ENCODE data around the gene LAMA5. TPM values are rescaled to one million over a fixed set of nuclear protein-coding genes. Genes with fewer than 3 reads are reported as not detected.

The LAMA5 gene
- total RNA-seq, 1 donor from 2014 or later: 90.5 TPM

DNA sequence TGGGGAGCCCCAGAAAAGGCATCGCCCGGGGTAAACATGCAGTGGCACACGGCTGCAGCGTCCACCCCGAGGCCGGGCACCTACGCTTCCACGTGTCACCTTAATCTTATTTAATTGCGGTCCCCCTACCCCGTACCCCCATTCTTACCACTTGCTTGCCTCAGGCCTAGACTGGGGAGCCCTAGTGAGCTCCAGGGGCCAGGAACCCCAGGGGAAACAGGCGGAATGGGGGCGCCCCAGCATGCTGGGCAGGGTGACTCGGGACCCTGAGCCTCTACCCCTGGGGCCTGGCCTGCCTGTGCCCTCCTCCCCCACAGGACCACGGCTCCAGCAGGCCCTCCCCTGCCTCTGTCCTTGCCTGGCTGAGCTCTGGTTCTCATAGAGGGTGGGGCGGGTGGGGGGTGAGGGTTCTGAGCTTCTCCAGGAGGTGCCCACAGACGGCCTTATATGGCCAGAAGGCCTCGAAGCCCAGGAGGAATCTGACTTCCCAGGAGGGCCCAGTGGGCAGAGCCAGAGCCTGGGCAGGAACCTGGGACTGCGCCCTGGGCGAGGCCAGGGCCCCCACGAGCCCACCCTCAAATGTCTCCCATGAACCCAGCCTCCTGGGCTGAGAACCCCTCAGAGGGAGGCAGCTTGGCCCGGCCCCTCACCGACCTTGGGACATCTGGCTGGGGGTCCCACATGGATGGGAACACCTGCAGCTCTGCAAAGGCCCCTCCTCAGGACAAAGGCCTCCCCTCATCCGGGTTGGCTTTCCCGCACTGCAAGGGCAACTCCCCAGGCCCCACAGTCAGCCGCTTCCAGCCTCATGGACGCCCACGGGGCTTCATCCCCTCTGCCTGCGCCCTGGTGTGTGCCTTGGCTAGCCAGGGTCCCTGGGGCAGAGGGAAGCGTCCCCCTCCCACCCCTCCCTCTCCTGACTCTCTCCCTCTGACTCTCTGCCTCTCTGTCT, 5.2 kb upstream of the LAMA5 start:
- DNase-seq (ENCODE audit: low read depth): no peak

GRCh38 chr20:62371588-62372041, 4.5 kb upstream of the LAMA5 start:
- no peak for DNase-seq (ENCODE audit: low read depth)

- no peak for DNase-seq (ENCODE audit: low read depth)
Observed at GRCh38 chr20:62370807-62371587, 3.9 kb upstream of the LAMA5 start.

GRCh38 chr20:62370115-62370806, 3.1 kb upstream of the LAMA5 start:
- peak; percentile 99 for DNase-seq (ENCODE audit: low read depth)

DNA sequence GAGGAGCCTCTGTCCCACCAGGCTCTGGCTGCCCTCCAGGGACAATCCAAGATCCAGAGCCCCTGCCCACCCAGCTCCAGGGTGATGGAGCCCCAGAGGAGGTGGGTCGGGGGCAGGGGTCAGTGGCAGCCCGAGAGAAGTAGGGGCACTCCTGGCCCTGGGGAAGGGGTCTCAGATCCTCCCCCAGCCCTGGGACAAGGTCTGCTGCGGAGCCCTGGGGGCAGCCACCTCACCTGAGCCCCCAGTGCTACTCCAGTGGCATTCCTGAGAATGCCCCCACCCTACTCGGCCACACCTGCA, 2.7 kb upstream of the LAMA5 start:
- no peak for DNase-seq (ENCODE audit: low read depth)

DNA sequence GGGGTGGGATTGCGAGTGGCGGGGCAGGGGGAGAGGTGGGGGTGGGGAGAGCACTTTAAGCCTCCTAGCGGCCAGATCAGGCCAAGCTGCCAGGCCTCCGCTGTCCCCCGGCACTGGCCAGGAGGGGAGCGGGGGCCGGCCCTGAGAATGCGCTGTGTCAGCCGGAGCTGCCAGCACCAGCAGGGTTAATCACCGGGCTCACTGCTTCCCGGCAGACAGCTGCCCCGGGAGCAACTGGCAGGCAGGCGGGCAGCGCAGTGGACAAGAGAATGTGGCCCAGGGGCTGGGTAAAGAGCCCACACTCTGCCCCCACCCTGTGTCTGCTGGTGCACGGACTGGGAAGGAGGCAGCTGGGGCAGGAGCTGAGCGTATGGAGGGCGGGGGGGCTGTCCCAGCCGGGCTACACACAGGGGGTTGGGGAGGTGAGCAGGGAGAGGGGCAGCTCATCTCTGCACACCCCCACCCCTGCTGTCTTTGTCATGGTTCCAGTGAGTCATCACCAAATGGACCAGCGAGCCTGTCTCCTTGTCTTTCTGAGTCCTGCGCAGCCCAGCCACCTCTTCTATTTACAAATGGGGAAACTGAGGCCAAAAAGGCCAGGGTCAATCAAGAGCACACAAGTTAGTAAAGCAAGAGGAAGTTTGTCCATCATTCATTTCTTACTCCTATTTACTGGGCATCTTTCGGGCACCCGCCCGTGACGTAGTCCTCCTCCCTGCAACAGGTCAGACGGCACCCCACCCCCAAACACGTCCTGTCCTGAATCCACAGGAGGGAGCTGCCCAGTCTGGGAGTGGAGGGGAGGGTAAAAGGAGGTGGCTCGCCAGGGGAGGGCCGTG, 2.1 kb upstream of the LAMA5 start:
- peak; percentile 98 for DNase-seq (ENCODE audit: low read depth)

DNA sequence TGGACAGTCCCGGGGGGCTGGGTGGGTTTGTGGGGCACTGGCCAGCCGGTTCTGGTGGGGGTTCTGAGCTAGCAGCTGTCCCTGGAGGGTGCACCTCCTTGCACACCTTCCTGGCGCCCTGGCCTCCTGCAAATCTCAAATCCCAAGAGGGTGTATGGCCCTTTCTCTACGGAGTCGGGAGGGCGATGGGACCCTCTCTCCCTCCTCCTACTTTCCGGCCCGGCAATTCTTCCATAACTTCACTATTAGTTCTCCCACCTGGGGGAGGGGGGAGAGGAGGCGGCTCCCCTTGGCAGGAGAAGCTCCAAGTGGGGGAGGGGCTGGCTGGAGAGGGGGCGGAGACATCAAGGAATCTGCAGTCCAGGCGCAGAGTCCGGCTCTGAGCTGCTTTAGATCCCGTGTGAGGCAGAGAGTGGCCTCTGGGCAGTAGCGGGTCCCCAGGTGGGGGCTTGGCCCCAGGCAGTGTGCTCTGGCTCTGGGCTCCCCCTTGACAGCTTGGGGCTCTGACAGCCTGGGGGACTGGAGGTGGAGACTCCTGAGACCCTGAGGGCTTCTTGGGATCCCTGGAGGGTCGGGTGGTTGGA, 1.4 kb upstream of the LAMA5 start:
- DNase-seq (ENCODE audit: low read depth): peak; percentile 85

DNA sequence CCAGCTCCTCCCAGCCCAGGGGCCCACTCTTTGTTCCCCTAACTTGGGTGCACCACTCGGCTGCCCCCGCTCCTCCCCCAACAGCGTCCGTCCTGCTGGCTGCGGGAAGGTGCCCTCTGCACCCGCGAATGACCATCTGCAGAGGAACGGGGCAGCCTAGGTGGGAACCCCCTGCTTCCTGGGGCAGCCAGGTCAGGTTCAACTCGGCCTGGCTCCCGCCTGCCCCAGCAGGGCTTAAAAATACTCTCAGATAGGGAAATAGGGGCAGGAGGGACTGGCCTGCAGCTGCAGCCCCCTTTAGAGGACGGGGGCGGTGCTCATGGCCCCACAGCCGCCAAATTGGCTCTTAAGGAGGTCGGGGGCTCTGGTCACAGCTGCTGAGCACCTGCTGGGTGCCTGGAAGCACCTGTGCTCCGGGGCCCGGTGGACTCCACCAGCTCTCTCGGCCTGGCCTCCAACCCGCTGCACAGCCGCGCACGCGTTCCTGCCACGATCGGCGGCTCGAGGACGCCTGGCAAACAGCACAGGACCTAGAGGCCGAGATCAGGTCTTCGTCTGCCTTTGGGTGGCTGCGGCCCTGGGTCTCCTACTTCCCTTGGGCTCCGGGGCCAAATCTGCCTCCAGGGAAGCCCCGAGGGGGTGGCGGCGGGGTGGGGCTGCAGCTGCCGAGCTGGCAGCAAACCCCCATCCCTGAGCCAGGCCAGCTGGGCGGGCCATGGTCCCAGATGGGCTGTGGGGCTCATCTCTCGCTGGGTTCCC, 700 bp upstream of the LAMA5 start:
- peak; percentile 91 for DNase-seq (ENCODE audit: low read depth)

GRCh38 chr20:62366370-62367135, 559 bp downstream of the LAMA5 start:
- DNase-seq (ENCODE audit: low read depth): peak; percentile 45

GRCh38 chr20:62365814-62366369, 1.2 kb downstream of the LAMA5 start:
- peak; percentile 50 for DNase-seq (ENCODE audit: low read depth)

- peak; percentile 72 for DNase-seq (ENCODE audit: low read depth)
Observed at GRCh38 chr20:62364911-62365736, 2.0 kb downstream of the LAMA5 start.

GRCh38 chr20:62363920-62364851, 2.9 kb downstream of the LAMA5 start:
- DNase-seq (ENCODE audit: low read depth): no peak

- peak; percentile 62 for DNase-seq (ENCODE audit: low read depth)
Observed at GRCh38 chr20:62362991-62363919, 3.9 kb downstream of the LAMA5 start.

DNA sequence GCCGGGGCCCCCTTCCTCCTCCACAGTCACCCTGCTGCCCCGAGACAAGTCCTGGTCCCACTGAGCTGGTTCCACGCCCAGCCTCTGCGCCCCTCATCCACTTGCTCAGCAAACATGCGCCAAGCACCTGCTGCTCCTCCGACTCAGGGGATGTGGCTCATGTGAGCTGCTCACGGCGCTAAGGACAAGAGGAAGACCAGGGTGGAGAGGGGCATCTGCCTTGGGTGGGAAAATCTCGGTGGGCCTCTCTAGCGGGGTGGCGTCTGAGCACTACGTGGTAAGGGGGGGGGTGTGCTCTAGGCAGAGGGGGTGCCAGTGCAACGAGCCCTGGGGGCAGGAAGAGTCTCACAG, 4.5 kb downstream of the LAMA5 start:
- peak; percentile 28 for DNase-seq (ENCODE audit: low read depth)

DNA sequence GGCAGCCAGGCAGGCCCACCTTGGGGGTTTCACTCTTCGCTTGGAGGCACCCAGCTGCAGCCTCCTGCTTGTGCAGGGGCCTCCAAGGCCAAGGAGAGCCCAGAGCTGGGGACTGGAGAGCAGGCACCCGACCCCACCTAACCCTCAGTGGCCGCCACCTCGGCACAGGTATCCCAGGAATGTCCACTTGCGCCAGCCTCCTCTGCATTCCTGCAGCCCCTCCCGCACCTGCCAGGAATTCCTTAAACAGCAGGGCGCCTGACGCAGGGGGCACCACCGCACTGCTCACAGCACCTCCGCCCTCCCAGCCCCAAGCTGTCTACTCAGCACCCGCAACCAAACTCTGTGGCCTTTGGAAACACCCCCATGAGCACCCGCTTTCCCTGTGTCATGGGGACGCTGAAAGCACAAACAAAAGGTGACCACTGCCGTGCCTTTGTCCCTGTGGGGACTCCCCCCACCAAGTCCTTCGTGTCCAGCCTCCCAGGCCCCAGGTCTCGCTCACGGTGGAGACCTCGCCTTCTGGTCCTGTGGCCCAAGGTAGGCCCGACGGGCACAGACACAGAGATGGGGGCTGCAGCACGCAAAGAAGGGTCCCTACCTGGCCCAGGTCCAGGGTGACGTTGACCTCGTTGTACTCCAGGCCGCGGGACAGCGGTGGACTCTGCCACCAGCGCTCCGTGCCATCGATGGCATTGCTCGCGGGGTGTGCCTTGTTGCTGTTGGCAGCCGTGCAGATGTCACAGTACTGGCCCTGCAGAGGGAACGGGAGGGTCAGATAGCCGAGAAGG, 5.1 kb downstream of the LAMA5 start:
- DNase-seq (ENCODE audit: low read depth): no peak

Measured in myocyte (in vitro differentiated cells).